GM10266 (cell line): ENCODE measurements around the gene REEP6.
"Not testable (repeated sequence)": the region's sequence is repeated elsewhere in the genome, so short reads cannot be mapped to it uniquely, and the experiment has no call there.

Source experiments
- DNase-seq: peaks from one replicate; pipeline ENCODE4 v3.0.0; 2012; ENCODE audit errors: extremely low spot score
- TF ChIP-seq, protein P1 (sequence below): IDR thresholded peaks from 2 replicates; pipeline ENCODE4 v1.5.1; 2012; ENCODE audit warnings: mild to moderate bottlenecking, low read depth; ENCODE audit not compliant: control insufficient read depth, insufficient read depth; ENCODE audit errors: missing control alignments

The REEP6 gene

DNA sequence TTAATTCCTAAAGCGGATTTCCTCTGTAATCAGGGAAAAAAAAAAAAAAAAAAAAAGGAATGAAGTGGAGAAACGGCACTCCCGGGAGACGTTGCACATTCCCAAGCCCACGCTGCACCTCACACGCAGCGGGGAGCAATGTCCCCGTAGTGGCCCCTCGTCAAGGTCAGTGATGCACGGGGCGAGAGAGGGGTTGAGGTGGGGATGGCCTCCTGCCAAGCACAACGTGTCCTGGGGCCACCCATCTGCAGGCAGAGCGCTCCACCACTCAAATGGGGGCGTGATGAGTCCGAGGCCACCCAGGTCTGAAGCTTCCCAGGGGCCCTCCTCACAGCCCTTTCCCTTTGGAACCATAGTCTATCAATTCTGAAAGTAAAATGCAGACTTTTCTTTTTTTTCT is 48.0 kb downstream of the REEP6 start:
- TF ChIP-seq, protein P1, sequence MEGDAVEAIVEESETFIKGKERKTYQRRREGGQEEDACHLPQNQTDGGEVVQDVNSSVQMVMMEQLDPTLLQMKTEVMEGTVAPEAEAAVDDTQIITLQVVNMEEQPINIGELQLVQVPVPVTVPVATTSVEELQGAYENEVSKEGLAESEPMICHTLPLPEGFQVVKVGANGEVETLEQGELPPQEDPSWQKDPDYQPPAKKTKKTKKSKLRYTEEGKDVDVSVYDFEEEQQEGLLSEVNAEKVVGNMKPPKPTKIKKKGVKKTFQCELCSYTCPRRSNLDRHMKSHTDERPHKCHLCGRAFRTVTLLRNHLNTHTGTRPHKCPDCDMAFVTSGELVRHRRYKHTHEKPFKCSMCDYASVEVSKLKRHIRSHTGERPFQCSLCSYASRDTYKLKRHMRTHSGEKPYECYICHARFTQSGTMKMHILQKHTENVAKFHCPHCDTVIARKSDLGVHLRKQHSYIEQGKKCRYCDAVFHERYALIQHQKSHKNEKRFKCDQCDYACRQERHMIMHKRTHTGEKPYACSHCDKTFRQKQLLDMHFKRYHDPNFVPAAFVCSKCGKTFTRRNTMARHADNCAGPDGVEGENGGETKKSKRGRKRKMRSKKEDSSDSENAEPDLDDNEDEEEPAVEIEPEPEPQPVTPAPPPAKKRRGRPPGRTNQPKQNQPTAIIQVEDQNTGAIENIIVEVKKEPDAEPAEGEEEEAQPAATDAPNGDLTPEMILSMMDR = no peak

DNA sequence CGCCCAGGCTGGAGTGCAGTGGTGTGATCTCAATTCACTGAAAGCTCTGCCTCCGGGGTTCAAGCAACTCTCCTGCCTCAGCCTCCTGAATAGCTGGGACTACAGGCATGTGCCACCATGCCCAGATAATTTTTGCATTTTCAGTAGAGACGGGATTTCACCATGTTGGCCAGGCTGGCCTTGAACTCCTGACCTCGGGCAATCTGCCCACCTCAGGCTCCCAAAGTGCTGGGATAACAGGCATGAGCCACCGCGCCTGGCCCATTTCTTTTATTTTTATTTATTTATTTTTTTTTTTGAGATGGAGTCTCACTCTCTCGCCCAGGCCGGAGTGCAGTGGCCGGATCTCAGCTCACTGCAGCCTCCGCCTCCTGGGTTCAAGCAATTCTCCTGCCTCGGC is 48.8 kb downstream of the REEP6 start:
- DNase-seq = not testable (repeated sequence)

More for the DNA sequence above, 48.0 kb downstream of the REEP6 start:
- no peak for DNase-seq

DNA sequence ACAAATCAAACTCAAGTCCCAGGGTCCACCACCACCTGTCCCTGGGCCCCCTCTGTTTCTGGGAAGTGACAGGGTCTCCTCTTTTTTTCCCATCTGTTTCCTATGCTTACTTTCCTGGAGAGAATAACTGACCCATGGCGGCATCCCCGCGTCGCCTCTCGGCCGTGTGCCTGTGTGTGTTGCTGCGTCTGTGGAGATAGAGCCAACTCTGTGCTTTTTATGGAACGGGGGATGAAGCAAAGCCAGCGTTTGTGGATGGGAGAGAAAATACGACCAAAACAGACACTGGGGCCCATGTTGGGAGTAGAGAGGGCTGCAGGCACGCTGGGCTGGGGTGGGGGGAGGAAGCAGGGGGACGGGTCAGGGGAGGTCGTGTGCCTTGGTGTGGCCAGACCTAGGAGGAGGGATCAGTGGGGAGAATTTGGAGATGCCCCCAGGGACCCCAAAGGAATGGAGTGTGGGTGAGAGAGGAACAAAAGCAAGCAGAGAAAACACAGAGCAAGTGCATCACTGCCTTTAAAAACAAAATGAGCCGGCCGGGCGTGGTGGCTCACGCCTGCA is 49.5 kb downstream of the REEP6 start:
- DNase-seq = no peak
- TF ChIP-seq, protein P1 = no peak
